Measurements from ENCODE around the gene CFAP99.

CFAP99 gene

GRCh38 chr4:2451821-2452785 is 33.3 kb downstream of the CFAP99 start:
- TF ChIP-seq TCF12 (IDR thresholded peaks at IDR 0.05; ENCODE audit: low read depth) (no peak), YY1 (IDR thresholded peaks at IDR 0.05; ENCODE audit: low read depth) (no peak), TEAD4 (IDR thresholded peaks at IDR 0.05) (no peak), CREB1 (IDR thresholded peaks at IDR 0.05; ENCODE audit: low read depth) (no peak), TAF1 (IDR thresholded peaks at IDR 0.05; ENCODE audit: low read depth) (no peak)

GRCh38 chr4:2457481-2458295 is 38.9 kb downstream of the CFAP99 start:
- TF ChIP-seq MAX (IDR thresholded peaks at IDR 0.05) (no peak), TAF1 (IDR thresholded peaks at IDR 0.05; ENCODE audit: low read depth) (no peak), EGR1 (IDR thresholded peaks at IDR 0.05) (no peak), NFIC (IDR thresholded peaks at IDR 0.05) (no peak), USF1 (IDR thresholded peaks at IDR 0.05) (no peak), FOXM1 (IDR thresholded peaks at IDR 0.05; ENCODE audit: borderline replicate concordance, low read depth) (no peak), CREB1 (IDR thresholded peaks at IDR 0.05; ENCODE audit: low read depth) (no peak), RAD21 (IDR thresholded peaks at IDR 0.05; ENCODE audit: low read depth) (no peak), ZBTB7A (IDR thresholded peaks at IDR 0.05; ENCODE audit: low read depth) (no peak), EP300 (IDR thresholded peaks at IDR 0.05; ENCODE audit: borderline replicate concordance) (no peak), YY1 (IDR thresholded peaks at IDR 0.05; ENCODE audit: low read depth) (no peak), TEAD4 (IDR thresholded peaks at IDR 0.05) (no peak)

- no peak for TF ChIP-seq CREB1 (IDR thresholded peaks at IDR 0.05; ENCODE audit: low read depth)
- no peak for TF ChIP-seq TCF12 (IDR thresholded peaks at IDR 0.05; ENCODE audit: low read depth)
- TF ChIP-seq USF1 (IDR thresholded peaks at IDR 0.05), result no peak
- no peak for TF ChIP-seq EGR1 (IDR thresholded peaks at IDR 0.05)
- TF ChIP-seq CEBPB (IDR thresholded peaks at IDR 0.05), result no peak
- TF ChIP-seq TEAD4 (IDR thresholded peaks at IDR 0.05), result no peak
- no peak for TF ChIP-seq FOXM1 (IDR thresholded peaks at IDR 0.05; ENCODE audit: borderline replicate concordance, low read depth)
- TF ChIP-seq REST (IDR thresholded peaks at IDR 0.05; ENCODE audit: low read depth), result no peak
- no peak for TF ChIP-seq MAX (IDR thresholded peaks at IDR 0.05)
Measured at GRCh38 chr4:2458546-2459491, 40.1 kb downstream of the CFAP99 start.

GRCh38 chr4:2459589-2460349 is 41.0 kb downstream of the CFAP99 start:
- TF ChIP-seq TEAD4 (IDR thresholded peaks at IDR 0.05), result no peak
- TF ChIP-seq CEBPB (IDR thresholded peaks at IDR 0.05), result no peak
- TF ChIP-seq TCF12 (IDR thresholded peaks at IDR 0.05; ENCODE audit: low read depth), result no peak
- TF ChIP-seq TAF1 (IDR thresholded peaks at IDR 0.05; ENCODE audit: low read depth), result no peak

GRCh38 chr4:2461246-2461960 is 42.6 kb downstream of the CFAP99 start:
- no peak for TF ChIP-seq USF1 (IDR thresholded peaks at IDR 0.05)
- no peak for TF ChIP-seq CREB1 (IDR thresholded peaks at IDR 0.05; ENCODE audit: low read depth)
- TF ChIP-seq EP300 (IDR thresholded peaks at IDR 0.05; ENCODE audit: borderline replicate concordance), result no peak
- TF ChIP-seq FOXM1 (IDR thresholded peaks at IDR 0.05; ENCODE audit: borderline replicate concordance, low read depth), result no peak
- TF ChIP-seq MAX (IDR thresholded peaks at IDR 0.05), result no peak
- TF ChIP-seq TCF12 (IDR thresholded peaks at IDR 0.05; ENCODE audit: low read depth), result no peak
- no peak for TF ChIP-seq TEAD4 (IDR thresholded peaks at IDR 0.05)
- TF ChIP-seq NFIC (IDR thresholded peaks at IDR 0.05), result no peak
- TF ChIP-seq ZBTB7A (IDR thresholded peaks at IDR 0.05; ENCODE audit: low read depth), result no peak
- TF ChIP-seq CEBPB (IDR thresholded peaks at IDR 0.05), result no peak
- no peak for TF ChIP-seq YY1 (IDR thresholded peaks at IDR 0.05; ENCODE audit: low read depth)
- no peak for TF ChIP-seq TAF1 (IDR thresholded peaks at IDR 0.05; ENCODE audit: low read depth)
- no peak for TF ChIP-seq RAD21 (IDR thresholded peaks at IDR 0.05; ENCODE audit: low read depth)
- no peak for TF ChIP-seq EGR1 (IDR thresholded peaks at IDR 0.05)
- no peak for TF ChIP-seq REST (IDR thresholded peaks at IDR 0.05; ENCODE audit: low read depth)
